Pons (tissue), 1 donor: Measurements from ENCODE around the gene RPTOR.

ENCODE experiments used
- DNase-seq: peaks from one replicate; pipeline ENCODE4 v3.0.0-alpha.2; 2016; ENCODE audit warnings: low spot score

Gene RPTOR

GRCh38 chr17:80964544-80964856 lies 419.9 kb downstream of the RPTOR start:
- DNase-seq = no peak

DNA sequence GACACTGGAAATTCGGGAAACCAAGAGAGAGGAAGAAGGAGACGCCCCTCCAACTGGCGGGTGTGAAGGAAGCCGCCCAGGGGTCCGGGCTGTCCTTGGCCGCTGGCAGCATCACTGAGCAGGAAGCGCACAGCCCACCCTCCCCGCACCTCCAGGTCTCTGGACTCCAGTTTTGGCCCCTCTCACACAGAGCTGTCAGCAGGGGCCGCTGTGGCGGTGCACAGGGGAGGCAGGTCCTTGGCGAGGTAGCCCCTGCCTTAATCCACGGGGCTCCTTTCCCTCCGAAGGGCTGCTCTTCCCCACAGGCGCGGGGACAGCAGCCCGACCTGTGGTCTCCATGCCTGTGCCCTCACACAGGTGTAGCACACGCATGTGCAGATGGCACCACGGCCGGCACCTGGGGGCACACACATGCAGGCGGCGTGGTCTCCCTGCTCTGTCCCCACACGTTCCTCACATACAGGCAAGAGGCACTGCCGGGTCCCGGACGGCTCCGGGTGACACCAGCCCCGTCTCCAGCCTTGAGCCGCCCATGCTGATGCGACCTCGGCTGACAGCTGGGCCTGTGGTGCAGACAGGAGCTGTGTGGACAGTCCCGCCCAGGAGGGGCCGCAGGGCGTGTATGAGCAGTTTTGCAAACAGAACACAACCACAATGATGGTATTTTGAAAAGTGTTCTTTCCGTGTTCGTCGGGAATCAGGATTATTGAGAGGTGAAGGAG lies 420.4 kb downstream of the RPTOR start:
- no peak for DNase-seq

GRCh38 chr17:80965606-80966005 lies 421.0 kb downstream of the RPTOR start:
- DNase-seq = no peak

GRCh38 chr17:80967404-80967872 lies 422.8 kb downstream of the RPTOR start:
- no peak for DNase-seq

DNA sequence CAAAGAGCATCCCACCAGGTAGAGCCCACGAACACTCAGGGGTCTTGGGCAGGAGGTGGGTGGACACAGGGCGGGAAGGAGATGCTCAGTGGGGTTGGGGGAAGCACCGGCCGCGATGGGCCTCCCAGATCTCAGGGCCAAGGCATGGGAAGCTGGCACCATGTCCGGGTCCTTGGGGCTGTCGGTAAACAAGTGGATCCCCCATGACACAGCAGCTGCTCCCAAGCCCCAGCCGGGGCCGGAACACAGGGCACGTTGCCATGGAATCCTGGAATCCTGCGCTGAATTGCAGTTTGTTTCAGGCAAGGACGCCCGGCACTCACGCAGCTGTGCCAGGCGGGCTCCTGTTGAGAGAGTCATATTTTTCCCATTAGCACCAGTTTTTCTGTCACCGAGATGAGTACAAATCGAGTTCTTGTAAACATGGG lies 424.0 kb downstream of the RPTOR start:
- peak; percentile 77 for DNase-seq

GRCh38 chr17:80969030-80969673 lies 424.5 kb downstream of the RPTOR start:
- DNase-seq = no peak

DNA sequence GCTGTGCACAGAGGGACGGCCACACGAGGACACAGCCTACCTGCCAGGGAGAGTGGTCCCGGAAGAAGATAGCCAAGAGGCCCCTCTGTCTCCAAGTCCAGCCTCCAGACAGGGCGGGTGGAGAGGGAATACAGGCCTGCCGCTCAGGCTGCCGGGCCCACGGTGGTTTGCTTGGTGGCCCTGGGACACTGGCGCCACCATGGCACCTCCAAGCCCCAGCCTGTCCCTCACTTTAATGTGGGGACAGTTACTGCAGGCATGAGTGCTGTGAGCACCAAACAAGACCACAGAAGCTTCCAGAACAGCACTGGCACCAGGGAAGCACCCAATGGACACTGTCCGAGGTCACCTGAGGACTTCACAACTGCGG lies 425.0 kb downstream of the RPTOR start:
- no peak for DNase-seq

DNA sequence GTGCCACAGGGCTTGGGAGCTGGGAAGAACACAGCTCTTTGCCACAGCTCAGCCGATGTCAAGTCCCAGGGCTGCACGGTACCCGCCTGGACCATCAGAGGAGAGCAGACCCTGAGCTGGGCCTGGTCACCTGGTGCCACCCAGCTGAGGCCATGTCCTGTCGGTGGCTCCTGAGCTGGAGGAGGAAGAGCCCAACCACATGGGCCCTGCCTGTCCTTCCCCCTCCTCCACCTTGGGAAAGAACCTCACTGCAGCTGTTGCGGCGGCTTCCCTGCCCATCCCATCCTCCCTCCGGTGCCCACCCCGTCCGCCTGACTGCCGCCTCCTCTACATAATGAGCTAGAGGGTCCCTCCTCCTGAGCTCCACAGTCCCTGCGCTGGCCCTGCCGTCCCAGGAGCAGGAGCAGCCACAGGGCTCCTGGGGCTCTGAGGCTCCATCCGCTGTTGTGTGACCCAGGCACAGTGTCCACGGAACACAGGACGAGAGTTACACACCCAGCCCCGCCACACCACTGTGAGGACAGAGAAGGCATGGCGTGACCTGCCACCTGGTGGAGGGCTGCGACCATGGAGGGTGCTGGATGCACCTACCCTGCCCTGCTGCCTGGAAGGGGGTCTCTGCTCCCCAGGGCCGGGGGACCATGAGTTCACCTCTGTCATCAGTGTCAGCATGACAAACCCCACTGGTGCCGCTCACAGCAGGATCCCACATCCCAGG lies 425.6 kb downstream of the RPTOR start:
- DNase-seq = no peak

- no peak for DNase-seq
Measured at GRCh38 chr17:80970762-80971703, 426.4 kb downstream of the RPTOR start.

DNA sequence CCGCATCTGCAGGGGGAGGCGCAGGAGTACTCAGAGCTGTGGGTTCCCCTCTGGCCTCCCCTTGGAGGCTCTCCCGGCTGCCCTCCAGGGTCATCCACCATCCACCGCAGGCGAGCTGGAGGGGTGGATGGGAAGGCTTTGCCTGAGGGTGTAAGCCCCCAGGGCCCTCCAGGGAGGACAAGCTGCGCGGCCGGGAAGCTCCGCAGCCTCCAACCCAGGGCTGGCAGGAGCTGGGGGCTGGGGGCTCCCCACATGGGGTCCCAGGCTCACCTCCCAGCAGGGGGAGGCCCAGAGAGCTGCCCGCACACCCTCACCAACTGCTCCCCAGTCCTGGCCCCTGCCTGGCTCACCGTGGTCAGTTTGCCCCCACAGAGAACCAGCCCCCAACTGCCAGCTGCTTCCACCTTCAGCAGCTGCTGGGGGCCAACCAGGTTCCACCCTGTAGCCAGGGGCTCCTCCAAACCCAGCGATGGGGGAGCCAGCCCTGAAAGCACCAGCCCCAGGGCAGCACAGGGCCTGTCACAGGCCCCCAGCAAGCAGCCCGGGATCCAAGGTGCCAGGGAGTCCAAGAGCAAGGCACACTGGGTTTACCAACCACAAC lies 427.2 kb downstream of the RPTOR start:
- no peak for DNase-seq

DNA sequence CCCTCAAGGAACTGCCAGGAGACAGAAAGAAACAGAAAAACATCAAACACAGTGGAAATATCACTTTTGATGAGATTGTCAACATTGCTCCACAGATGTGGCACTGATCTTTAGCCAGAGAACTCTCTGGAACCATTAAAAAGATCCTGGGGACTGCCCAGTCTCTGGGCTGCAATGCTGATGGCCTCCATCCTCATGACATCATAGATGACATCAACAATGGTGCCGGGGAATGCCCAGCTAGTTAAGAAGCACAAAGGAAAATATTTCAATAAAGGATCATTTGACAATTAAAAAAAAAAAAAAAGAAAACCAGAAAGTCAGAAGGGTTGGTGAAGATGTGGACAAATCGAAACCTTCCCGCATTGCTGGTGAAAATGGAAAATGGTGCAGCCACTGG lies 432.1 kb downstream of the RPTOR start:
- DNase-seq = no peak

- DNase-seq = no peak
Measured at GRCh38 chr17:80977172-80977571, 432.5 kb downstream of the RPTOR start.

DNA sequence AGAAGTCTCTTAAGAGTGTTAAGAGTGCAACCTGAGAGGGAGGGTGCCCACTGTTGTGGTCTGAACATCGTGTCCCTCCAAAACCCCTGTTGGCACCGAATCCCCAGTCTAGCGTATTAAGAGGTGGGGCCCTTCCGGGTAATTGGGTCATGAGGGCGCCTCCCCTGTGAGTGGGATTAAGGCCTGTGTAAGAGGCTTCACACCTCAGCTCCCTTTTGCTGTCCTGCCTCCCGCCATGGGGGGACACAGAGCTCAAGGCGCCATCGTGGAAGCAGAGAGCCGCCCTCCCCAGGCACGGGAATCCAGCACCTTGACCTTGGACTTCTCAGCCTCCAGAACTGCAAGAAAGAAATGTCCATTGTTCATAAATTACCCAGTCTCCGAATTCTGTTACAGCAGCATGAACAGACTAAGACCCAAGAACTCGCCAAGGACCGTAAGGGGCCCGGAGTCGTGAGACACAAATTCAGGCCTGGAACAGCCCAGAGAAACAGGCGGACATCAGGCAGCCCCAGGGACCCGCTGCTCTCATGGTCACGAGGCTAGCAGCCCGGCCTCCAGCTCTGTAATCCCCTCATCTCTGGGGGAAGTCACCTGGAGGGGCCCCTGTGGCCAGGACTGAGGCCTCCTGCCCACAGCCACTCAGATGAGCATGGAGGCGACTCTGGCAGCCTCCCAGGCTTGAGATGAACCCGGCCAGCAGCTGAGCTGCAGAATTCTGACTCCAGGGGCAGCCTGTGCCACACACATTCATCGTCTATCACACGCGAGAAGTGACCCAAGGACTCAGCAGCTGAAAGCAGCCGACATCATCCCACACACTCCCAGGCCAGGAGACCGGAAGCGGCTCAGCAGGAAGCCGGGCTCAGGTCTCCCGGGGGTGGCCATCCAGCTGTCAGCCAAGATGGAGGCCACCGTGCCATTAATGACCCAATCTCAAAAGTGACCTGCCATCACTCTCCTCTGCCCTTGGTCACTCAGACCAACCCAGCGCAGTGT lies 434.2 kb downstream of the RPTOR start:
- no peak for DNase-seq

- DNase-seq = no peak
Measured at GRCh38 chr17:80979547-80980378, 435.1 kb downstream of the RPTOR start.

DNA sequence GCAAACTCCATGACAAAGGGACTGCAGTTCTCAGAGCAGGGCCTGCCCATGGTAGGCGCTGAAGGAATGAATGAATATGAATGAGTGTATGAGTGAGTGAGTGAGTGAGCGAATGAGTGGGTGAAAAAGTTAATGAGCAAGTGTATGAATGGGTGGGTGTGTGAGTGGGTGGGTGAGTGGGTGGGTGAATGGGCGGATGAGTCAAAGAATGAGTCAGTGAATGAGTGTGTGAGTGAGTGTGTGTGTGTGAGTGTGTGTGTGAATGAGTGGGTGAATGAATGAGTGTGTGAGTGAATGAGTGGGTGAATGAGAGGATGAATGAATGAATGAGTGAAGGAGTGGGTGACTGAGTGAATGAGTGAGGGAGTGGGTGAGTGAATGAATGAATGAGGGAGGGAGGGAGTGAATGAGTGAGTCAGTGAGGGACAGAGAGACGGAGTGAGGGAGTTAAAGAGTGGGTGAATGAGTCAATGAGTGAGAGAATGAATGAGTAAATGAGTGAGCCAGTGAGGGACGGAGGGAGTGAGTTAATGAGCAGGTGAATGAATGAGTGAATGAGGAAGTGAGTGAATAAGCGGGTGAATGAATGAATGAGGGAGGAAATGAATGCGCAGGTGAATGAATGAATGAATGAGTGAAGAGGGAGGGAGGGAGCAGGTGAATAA lies 435.9 kb downstream of the RPTOR start:
- no peak for DNase-seq

DNA sequence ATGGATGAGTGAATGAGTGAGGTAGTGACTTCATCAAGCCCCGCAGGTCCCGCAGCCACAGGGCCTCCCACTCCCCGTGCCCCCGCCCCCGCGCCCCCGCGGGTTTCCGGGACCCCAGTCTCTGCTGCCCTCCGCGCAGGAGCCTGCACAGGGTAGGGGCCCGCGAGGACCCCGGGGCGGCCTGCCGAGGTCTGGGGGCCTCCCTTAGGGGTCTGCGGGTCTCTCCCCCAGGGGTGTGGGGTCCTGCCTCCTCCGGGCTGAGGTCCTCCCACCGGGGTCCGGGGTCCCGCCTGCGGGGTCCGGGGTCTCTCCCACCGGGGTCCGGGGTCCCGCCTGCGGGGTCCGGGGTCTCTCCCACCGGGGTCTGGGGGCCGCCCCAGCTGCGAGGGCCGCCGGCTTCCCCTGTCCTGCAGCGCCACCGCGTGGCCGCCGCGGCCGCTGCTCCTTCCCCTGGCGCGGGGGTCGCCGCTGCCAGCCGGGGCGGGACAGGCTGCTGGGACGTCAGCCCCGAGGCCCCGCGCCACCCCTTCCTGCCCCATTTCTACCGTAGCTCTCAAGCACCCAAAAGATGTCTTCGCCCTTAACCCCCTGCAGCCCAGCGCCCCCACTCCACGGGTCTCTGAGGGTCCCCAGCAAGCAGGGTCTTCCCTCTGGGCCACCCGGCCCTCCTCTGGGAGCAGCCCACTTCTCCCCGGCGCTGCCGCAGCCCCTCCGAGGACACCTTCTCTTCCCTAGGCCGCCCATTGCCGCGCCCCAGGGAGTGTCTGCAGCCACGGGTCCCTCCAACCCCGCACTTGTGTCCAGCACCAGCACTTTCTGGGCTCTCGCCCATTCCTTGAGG lies 436.6 kb downstream of the RPTOR start:
- DNase-seq = no peak

DNA sequence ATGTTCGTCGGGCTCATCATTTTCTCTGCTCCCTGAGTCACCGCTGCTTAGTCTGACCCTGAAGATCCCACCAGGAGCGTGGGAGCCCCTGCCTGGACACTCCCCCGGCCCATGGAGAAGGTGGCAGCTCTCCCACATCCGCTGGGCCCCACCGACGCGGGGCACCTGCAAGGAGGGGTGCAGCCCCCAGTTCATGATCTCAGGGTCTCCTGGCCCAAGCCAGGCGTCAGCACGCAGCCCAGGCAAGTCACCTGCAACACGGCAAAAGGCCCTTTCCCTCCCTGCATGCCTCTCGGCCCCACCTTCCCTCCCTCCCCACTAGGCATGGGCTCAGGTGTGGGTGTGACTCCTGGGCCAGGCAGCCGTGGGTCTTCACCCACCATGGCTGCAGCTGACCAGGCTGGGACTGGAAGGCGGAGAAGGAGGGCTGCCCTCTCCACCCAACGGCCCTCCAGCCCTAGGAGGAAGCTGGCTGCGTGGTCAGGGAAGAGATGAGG lies 437.3 kb downstream of the RPTOR start:
- DNase-seq = no peak

GRCh38 chr17:80982426-80982974 lies 437.9 kb downstream of the RPTOR start:
- no peak for DNase-seq
